Endothelial cell of umbilical vein (primary cell): ENCODE data around the gene PKDCC. TPM values are rescaled to one million over a fixed set of nuclear protein-coding genes. Genes with fewer than 3 reads are reported as not detected.

Experiments
- BruUV-seq: library from RNA; stranded (reverse); fragments of 400-500 nt; replicated peaks from 2 replicates; lab custom pipeline; 2021; lab: Mats Ljungman, UMichigan
- CTCF ChIA-PET: fragments of 300-600, 350-600 bp; sonication (Branson Sonifier 250); formaldehyde crosslinking; loops from one replicate; lab custom pipeline; 2021; ENCODE audit warnings: antibody characterized with exemption, inconsistent platforms; lab: Charles Lee
- POLR2A ChIA-PET: fragments of 300-600, 350-600 bp; sonication (Branson Sonifier 250); formaldehyde crosslinking; loops from one replicate; lab custom pipeline; 2021; ENCODE audit warnings: antibody characterized with exemption, inconsistent platforms; lab: Charles Lee
- DNase-seq: peaks from one replicate; pipeline ENCODE4 v3.0.0-alpha.2; 2011; ENCODE audit warnings: low read depth, low spot score
- FAIRE-seq: peaks from 2 replicates; lab custom pipeline; 2011; peaks lifted over from hg19 to GRCh38; lab: Jason Lieb, UNC
- H2AFZ ChIP-seq: 2 replicates; pipeline ENCODE4 v1.6.0; 2012; ENCODE audit warnings: low read depth, low read length, control low read depth, inconsistent platforms
- H3K27ac ChIP-seq: 2 replicates; pipeline ENCODE4 v1.5.1; 2011; ENCODE audit warnings: low read depth, mild to moderate bottlenecking, control low read depth, low read length, moderate library complexity; ENCODE audit not compliant: insufficient read depth
- H3K27me3 ChIP-seq, 2 experiments: 2 replicates each; pipeline versions ENCODE4 v1.6.0 to v1.6.1; 2011; ENCODE audit warnings: low read length in 2 of 2, mixed read lengths in 1 of 2; ENCODE audit not compliant: control insufficient read depth in 2 of 2, insufficient read depth in 2 of 2
- H3K36me3 ChIP-seq, 2 experiments: 2 replicates in 1 of 2; 3 replicates in 1 of 2; pipeline ENCODE4 v1.5.1; 2011; ENCODE audit warnings: low read length in 2 of 2, mild to moderate bottlenecking in 1 of 2, moderate library complexity in 1 of 2; ENCODE audit not compliant: control insufficient read depth in 2 of 2, insufficient read depth in 2 of 2; ENCODE audit errors: extremely low read depth in 1 of 2
- H3K4me1 ChIP-seq: 3 replicates; pipeline ENCODE4 v1.5.1; 2011; ENCODE audit warnings: mild to moderate bottlenecking, low read length; ENCODE audit not compliant: control insufficient read depth, insufficient read depth; ENCODE audit errors: extremely low read depth
- H3K4me2 ChIP-seq: 2 replicates; pipeline ENCODE4 v1.6.1; 2011; ENCODE audit warnings: low read length, control low read depth, mixed read lengths; ENCODE audit not compliant: insufficient read depth
- H3K4me3 ChIP-seq, 3 experiments: fragments of 200-600 bp in 1 of 3; sonication (generic), shearing (Covaris generic) in 1 of 3; replicated peaks in 1 of 3; 2 replicates each; pipeline ENCODE4 v1.5.1; 2011 to 2016; ENCODE audit warnings: control low read depth in 3 of 3, low read length in 3 of 3, mild to moderate bottlenecking in 2 of 3, inconsistent platforms in 1 of 3, low read depth in 1 of 3, moderate library complexity in 1 of 3; ENCODE audit not compliant: insufficient read depth in 1 of 3
- H3K79me2 ChIP-seq: 2 replicates; pipeline ENCODE4 v1.6.0; 2012; ENCODE audit warnings: low read length, inconsistent platforms; ENCODE audit not compliant: control insufficient read depth, insufficient read depth
- H3K9ac ChIP-seq: replicated peaks from 2 replicates; pipeline ENCODE3; 2011; ENCODE audit warnings: low read length, control low read depth; ENCODE audit not compliant: insufficient read depth; ENCODE audit errors: extremely low read depth
- H3K9me1 ChIP-seq: replicated peaks from 3 replicates; pipeline ENCODE4 v1.6.0; 2011; ENCODE audit warnings: mild to moderate bottlenecking, low read length; ENCODE audit not compliant: control insufficient read depth, insufficient read depth; ENCODE audit errors: extremely low read depth
- H3K9me3 ChIP-seq: replicated peaks from 2 replicates; pipeline ENCODE4 v1.5.1; 2012; ENCODE audit warnings: low read length, inconsistent platforms; ENCODE audit not compliant: control insufficient read depth, insufficient read depth
- H4K20me1 ChIP-seq: replicated peaks from 2 replicates; pipeline ENCODE3; 2011; ENCODE audit warnings: mild to moderate bottlenecking, low read length; ENCODE audit not compliant: control insufficient read depth, insufficient read depth; ENCODE audit errors: extremely low read depth
- CTCF ChIP-seq, 2 donors: IDR thresholded peaks; 1 replicate in 1 of 2; 2 replicates in 1 of 2; pipeline ENCODE4 v1.5.1; 2011; ENCODE audit warnings: low read length in 2 of 2, mild to moderate bottlenecking in 2 of 2, moderate library complexity in 2 of 2, control low read depth in 1 of 2, inconsistent platforms in 1 of 2, low read depth in 1 of 2; ENCODE audit not compliant: insufficient read depth in 1 of 2; ENCODE audit errors: extremely low read depth in 1 of 2
- EZH2 ChIP-seq: IDR thresholded peaks from 2 replicates; pipeline ENCODE4 v1.6.1; 2012; ENCODE audit warnings: borderline replicate concordance, low read depth, mild to moderate bottlenecking, moderate library complexity, low read length, inconsistent platforms; ENCODE audit not compliant: severe bottlenecking
- FOS ChIP-seq: IDR thresholded peaks from 2 replicates; pipeline ENCODE4 v1.6.1; 2011; ENCODE audit warnings: mild to moderate bottlenecking, low read length, moderate library complexity, borderline replicate concordance; ENCODE audit not compliant: insufficient read depth
- GATA2 ChIP-seq: IDR thresholded peaks from 2 replicates; pipeline ENCODE4 v1.7.0; 2011; ENCODE audit warnings: low read depth, mild to moderate bottlenecking, moderate library complexity, mixed read lengths, low read length; ENCODE audit not compliant: insufficient read length, insufficient read depth
- JUN ChIP-seq: IDR thresholded peaks from 2 replicates; pipeline ENCODE4 v1.6.1; 2011; ENCODE audit warnings: borderline replicate concordance, low read depth; ENCODE audit not compliant: insufficient read length, insufficient read depth
- MAX ChIP-seq: IDR thresholded peaks from 2 replicates; pipeline ENCODE4 v1.6.1; 2011; ENCODE audit not compliant: insufficient read depth, insufficient read length
- POLR2A ChIP-seq: IDR thresholded peaks from 2 replicates; pipeline ENCODE4 v1.6.1; 2012; ENCODE audit warnings: low read depth, mild to moderate bottlenecking, control low read depth, low read length
- POLR2AphosphoS5 ChIP-seq: IDR thresholded peaks from 2 replicates; pipeline ENCODE4 v1.6.1; 2012; ENCODE audit warnings: low read depth, mild to moderate bottlenecking, control low read depth, low read length, moderate library complexity; ENCODE audit not compliant: insufficient read depth
- dilution Hi-C: fragments of 300-500 bp; cut with MboI; formaldehyde crosslinking; loops from one replicate; pipeline ENCODE4 v1.15.0; 2019; ENCODE audit warnings: low sequenced_read_pairs; ENCODE audit not compliant: extremely low pct_ligation_motif_present
- intact Hi-C: fragments of 100-400 bp; cut with micrococcal nuclease; formaldehyde crosslinking; loops from one replicate; pipeline ENCODE4 v1.10.0; 2022
- polyA plus RNA-seq, 4 experiments: library from polyadenylated mRNA; depleted of rRNA in 3 of 4; stranded (reverse) in 3 of 4; unstranded in 1 of 4; fragments of >200 nt; gene quantifications; 2 replicates each; pipeline versions ENCODE4 v1.2.1 to v1.2.3, GENCODE V29; 2011 to 2012; ENCODE audit warnings: missing spikeins in 1 of 4
- total RNA-seq: library from RNA; stranded (reverse); gene quantifications from 2 replicates; pipeline ENCODE4 v1.2.3, GENCODE V29; 2021

The PKDCC gene
- total and polyA plus RNA-seq, 2 donors (not counting 3 experiments of a cell fraction or from before 2014, with no cell fraction given): 3.0 to 5.9 TPM

- DNase-seq: no peak
- no peak overlapping the region for H2AFZ ChIP-seq
- CTCF ChIA-PET: no interaction called here
- H3K9me3 ChIP-seq: no peaks in the 10 kb centered on the region
- H3K9me1 ChIP-seq: no peaks in the 10 kb centered on the region
- no peaks in the 10 kb centered on the region for H3K79me2 ChIP-seq
- no peak for FAIRE-seq
- POLR2A ChIA-PET: no interaction called here
- no peak overlapping the region for H3K4me2 ChIP-seq
- H3K4me3 ChIP-seq: no peak overlapping the region
- dilution Hi-C loops (no loop called here), intact Hi-C loops (no loop called here)
- peaks cover 0 to 2% of the 10 kb centered on the region in 2 experiments for H3K36me3 ChIP-seq
- TF ChIP-seq EZH2 (no peak), POLR2A (no peak), JUN (no peak)
- no peaks in the 10 kb centered on the region for H4K20me1 ChIP-seq
- BruUV-seq: no TSS peak
- H3K27ac ChIP-seq: no peak overlapping the region
- peaks cover 5% of the 10 kb centered on the region for H3K4me1 ChIP-seq
- no peak overlapping the region for H3K9ac ChIP-seq
- H3K27me3 ChIP-seq: peaks cover 0 to 4% of the 10 kb centered on the region in 2 experiments
Measured at GRCh38 chr2:42053482-42053790, 5.6 kb downstream of the PKDCC start.

DNA sequence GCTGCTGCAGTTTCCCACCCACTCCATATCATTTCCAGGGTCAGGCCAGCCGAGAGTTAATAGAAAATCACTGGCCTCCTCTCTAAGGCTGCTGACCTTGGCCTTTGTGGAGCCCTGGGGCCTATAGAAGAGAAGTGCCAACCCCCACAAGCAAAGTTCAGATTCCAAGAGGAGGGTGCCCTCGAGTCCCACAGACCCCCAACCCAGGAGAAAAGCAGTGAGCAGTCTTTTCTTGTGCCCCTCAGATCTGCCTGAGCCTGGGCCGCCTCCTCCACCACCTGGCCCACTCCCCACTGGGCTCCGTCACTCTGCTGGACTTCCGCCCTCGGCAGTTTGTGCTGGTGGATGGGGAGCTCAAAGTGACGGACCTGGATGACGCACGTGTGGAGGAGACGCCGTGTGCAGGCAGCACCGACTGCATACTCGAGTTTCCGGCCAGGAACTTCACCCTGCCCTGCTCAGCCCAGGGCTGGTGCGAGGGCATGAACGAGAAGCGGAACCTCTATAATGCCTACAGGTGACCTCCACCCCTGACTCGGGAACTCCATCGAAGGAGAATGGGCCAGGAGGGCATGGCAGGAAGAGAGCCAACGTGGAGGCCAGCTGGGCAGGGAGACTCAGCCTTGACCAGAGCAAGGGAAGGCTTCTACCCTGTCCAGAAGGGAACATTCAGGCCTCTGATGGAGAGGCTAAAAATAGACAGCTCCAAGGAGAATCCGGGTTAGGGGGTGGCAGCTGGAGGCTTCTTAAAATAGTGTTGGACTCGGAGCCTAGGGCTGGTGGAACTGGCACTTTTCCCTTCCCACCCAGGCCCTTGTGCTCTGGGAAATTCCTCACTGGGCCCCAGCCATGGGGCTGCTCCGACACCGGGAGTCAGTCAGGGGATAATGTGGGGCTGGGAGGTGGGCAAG lies 6.2 kb downstream of the PKDCC start:
- H3K36me3 ChIP-seq: peaks cover 0 to 2% of the 10 kb centered on the region in 2 experiments
- FAIRE-seq: no peak
- dilution Hi-C loops (no loop called here), intact Hi-C loops (no loop called here)
- H3K79me2 ChIP-seq: no peaks in the 10 kb centered on the region
- no peak overlapping the region for H3K9ac ChIP-seq
- no peaks in the 10 kb centered on the region for H3K9me1 ChIP-seq
- DNase-seq: no peak
- H3K4me1 ChIP-seq: no peaks in the 10 kb centered on the region
- H3K4me2 ChIP-seq: no peak overlapping the region
- no peak overlapping the region for H3K4me3 ChIP-seq
- TF ChIP-seq EZH2: no peak
- TF ChIP-seq POLR2A: no peak
- no peak for TF ChIP-seq MAX
- TF ChIP-seq POLR2AphosphoS5: no peak
- no peak for TF ChIP-seq FOS
- TF ChIP-seq GATA2: no peak
- no peak for TF ChIP-seq CTCF (IDR thresholded peaks at IDR 0.05; ENCODE audit: extremely low read depth in 1 of 2, insufficient read depth in 1 of 2, low read depth in 1 of 2, low read length in 2 of 2)
- no peak overlapping the region for H2AFZ ChIP-seq
- no peak overlapping the region for H3K27ac ChIP-seq
- peaks cover 0 to 4% of the 10 kb centered on the region in 2 experiments for H3K27me3 ChIP-seq
- POLR2A ChIA-PET: no interaction called here
- no peaks in the 10 kb centered on the region for H3K9me3 ChIP-seq
- CTCF ChIA-PET: interaction anchor here (0.7 kb wide), 1 partner anchor 185 kb away, joined by 3 read pairs; no protein-coding TSS in a partner anchor
- no TSS peak for BruUV-seq
- no peaks in the 10 kb centered on the region for H4K20me1 ChIP-seq
